GM12878 (cell line): ENCODE measurements around the gene ARID5B. TPM values are rescaled to one million over a fixed set of nuclear protein-coding genes. Genes with fewer than 3 reads are reported as not detected.

Experiments used
- E2F8 ChIP-seq: fragments of 450-650 bp; IDR thresholded peaks from 2 replicates; pipeline ENCODE4 v1.6.1; 2018; ENCODE audit warnings: mild to moderate bottlenecking, low read depth, moderate library complexity; ENCODE audit not compliant: partially characterized antibody
- GABPA ChIP-seq: IDR thresholded peaks from 2 replicates; pipeline ENCODE4 v1.6.1; 2014; ENCODE audit warnings: antibody characterized with exemption, low read depth, mild to moderate bottlenecking, inconsistent platforms
- HDAC6 ChIP-seq: fragments of 200-600 bp; sonication (generic); IDR thresholded peaks from one replicate; pipeline ENCODE4 v1.8.0; 2017; ENCODE audit warnings: antibody characterized with exemption; ENCODE audit not compliant: unreplicated experiment
- NR2C2 ChIP-seq: IDR thresholded peaks from 2 replicates; pipeline ENCODE4 v1.6.1; 2011; ENCODE audit warnings: borderline replicate concordance, low read depth; ENCODE audit not compliant: control insufficient read depth, insufficient read length
- PAX8 ChIP-seq: fragments of 450-650 bp; IDR thresholded peaks from 2 replicates; pipeline ENCODE4 v1.6.1; 2017; ENCODE audit warnings: mild to moderate bottlenecking, moderate library complexity
- SKIL ChIP-seq: fragments of 450-650 bp; IDR thresholded peaks from 2 replicates; pipeline ENCODE4 v1.6.1; 2017; ENCODE audit warnings: mild to moderate bottlenecking, low read depth, inconsistent platforms; ENCODE audit not compliant: poor library complexity, severe bottlenecking
- SMARCA5 ChIP-seq: fragments of 450-650 bp; IDR thresholded peaks from 2 replicates; pipeline ENCODE4 v1.6.1; 2017; ENCODE audit warnings: mild to moderate bottlenecking
- SREBF1 ChIP-seq: IDR thresholded peaks from 2 replicates; pipeline ENCODE4 v1.6.1; 2012; ENCODE audit warnings: mild to moderate bottlenecking, low read length
- TAF1 ChIP-seq: IDR thresholded peaks from 2 replicates; pipeline ENCODE4 v1.6.1; 2011; ENCODE audit warnings: mild to moderate bottlenecking, low read depth, low read length, borderline replicate concordance
- TARDBP ChIP-seq: IDR thresholded peaks from 2 replicates; pipeline ENCODE4 v1.6.1; 2016; ENCODE audit warnings: borderline replicate concordance
- polyA plus RNA-seq, 11 experiments: library from polyadenylated mRNA; depleted of rRNA in 4 of 11; unstranded in 6 of 11; stranded (reverse) in 5 of 11; fragments of >200 nt; fragmentation: Nextera tagmentation in 4 of 11; fragmentation: Illumina TruSeq in 1 of 11; extraction: Ambion mirVana in 4 of 11; extraction: Trizol in 1 of 11; gene quantifications; 1 replicate in 1 of 11; 2 replicates in 10 of 11; pipeline versions ENCODE4 v1.2.1 to v1.2.3, GENCODE V29; 2011 to 2016; ENCODE audit warnings: inconsistent platforms in 2 of 11, missing spikeins in 2 of 11, low read depth in 1 of 11
- total RNA-seq, 4 experiments: library from RNA; depleted of rRNA in 3 of 4; stranded (reverse); fragments of >200 nt in 3 of 4; fragmentation: Illumina TruSeq in 1 of 4; extraction: Trizol in 1 of 4; gene quantifications; 2 replicates each; pipeline versions ENCODE4 v1.2.1 to v1.2.3, GENCODE V29; 2013 to 2021
- TF ChIP-seq, protein P1 (sequence below): fragments of 150-350 bp; IDR thresholded peaks from 2 replicates; pipeline ENCODE4 v1.6.1; 2014; ENCODE audit warnings: mild to moderate bottlenecking, low read depth, low read length

The ARID5B gene
- total and polyA plus RNA-seq, 10 of the 15 experiments (the other 5 are each of a cell fraction or from before 2014, with no cell fraction given): 2.7 to 8.5 (median 6.1) TPM

DNA sequence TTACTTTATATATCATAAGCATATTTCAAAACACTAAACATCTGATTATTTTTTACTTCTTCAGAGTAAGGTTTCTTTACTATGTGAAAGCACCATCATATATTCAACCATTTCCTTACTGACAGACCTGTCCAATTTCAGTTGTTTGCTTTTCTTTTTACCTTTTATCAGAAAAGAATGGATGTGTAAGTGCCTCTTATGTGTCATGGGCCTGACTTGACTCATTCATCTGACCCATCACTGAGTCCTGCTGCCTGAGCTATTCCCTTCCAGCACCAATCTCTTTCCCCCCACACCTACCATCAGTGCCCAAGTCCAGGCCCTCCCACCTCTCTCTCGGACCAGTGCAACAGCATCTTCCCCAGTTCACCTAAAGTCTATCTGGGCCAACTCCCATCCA lies 41.7 kb upstream of the ARID5B start (continued):
- TF ChIP-seq HDAC6 (no peak), SKIL (no peak), TARDBP (no peak), SREBF1 (no peak), GABPA (no peak), NR2C2 (no peak), TAF1 (no peak), SMARCA5 (no peak), E2F8 (no peak), PAX8 (no peak)
- TF ChIP-seq, protein P1, sequence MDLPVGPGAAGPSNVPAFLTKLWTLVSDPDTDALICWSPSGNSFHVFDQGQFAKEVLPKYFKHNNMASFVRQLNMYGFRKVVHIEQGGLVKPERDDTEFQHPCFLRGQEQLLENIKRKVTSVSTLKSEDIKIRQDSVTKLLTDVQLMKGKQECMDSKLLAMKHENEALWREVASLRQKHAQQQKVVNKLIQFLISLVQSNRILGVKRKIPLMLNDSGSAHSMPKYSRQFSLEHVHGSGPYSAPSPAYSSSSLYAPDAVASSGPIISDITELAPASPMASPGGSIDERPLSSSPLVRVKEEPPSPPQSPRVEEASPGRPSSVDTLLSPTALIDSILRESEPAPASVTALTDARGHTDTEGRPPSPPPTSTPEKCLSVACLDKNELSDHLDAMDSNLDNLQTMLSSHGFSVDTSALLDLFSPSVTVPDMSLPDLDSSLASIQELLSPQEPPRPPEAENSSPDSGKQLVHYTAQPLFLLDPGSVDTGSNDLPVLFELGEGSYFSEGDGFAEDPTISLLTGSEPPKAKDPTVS: no peak
